KMS-11 (cell line): ENCODE results near the gene CAMK4.

Experiments
- H2AFZ ChIP-seq: fragments of 200-600 bp; sonication (generic); 2 replicates; pipeline ENCODE4 v1.6.1; 2016; ENCODE audit warnings: antibody characterized with exemption, mixed run types, low read depth
- H3K27ac ChIP-seq: fragments of 200-600 bp; sonication (generic); 2 replicates; pipeline ENCODE4 v1.6.1; 2016; ENCODE audit warnings: mild to moderate bottlenecking, mixed run types
- H3K27me3 ChIP-seq: fragments of 200-600 bp; sonication (generic); 2 replicates; pipeline ENCODE4 v1.6.1; 2017; ENCODE audit warnings: mild to moderate bottlenecking, low read depth, mixed run types, moderate library complexity; ENCODE audit not compliant: insufficient read depth
- H3K36me3 ChIP-seq: fragments of 200-600 bp; sonication (generic); 2 replicates; pipeline ENCODE4 v1.6.1; 2017; ENCODE audit warnings: mild to moderate bottlenecking, mixed run types; ENCODE audit not compliant: insufficient read depth
- H3K4me1 ChIP-seq: fragments of 200-600 bp; sonication (generic); 2 replicates; pipeline ENCODE4 v1.6.1; 2016; ENCODE audit warnings: mild to moderate bottlenecking, low read depth, mixed run types; ENCODE audit not compliant: poor library complexity, severe bottlenecking
- H3K4me2 ChIP-seq: fragments of 200-600 bp; sonication (generic); 2 replicates; pipeline ENCODE4 v1.7.0; 2016; ENCODE audit warnings: mild to moderate bottlenecking, mixed run types
- H3K4me3 ChIP-seq: fragments of 200-600 bp; sonication (generic); IDR thresholded peaks from 2 replicates; pipeline ENCODE4 v1.6.1; 2017; ENCODE audit warnings: low read depth, low read length, mixed read lengths; ENCODE audit not compliant: insufficient read depth
- H3K79me2 ChIP-seq: fragments of 200-600 bp; sonication (generic); 2 replicates; pipeline ENCODE4 v1.6.1; 2016; ENCODE audit warnings: low read depth, mixed run types; ENCODE audit not compliant: insufficient read depth
- H3K9ac ChIP-seq: fragments of 200-600 bp; sonication (generic); 2 replicates; pipeline ENCODE4 v1.6.1; 2016; ENCODE audit warnings: mild to moderate bottlenecking, mixed run types
- H4K20me1 ChIP-seq: fragments of 200-600 bp; sonication (generic); 2 replicates; pipeline ENCODE4 v1.6.1; 2016; ENCODE audit warnings: mild to moderate bottlenecking, mixed run types; ENCODE audit not compliant: insufficient read depth
- TF ChIP-seq, protein P1 (sequence below): fragments of 200-600 bp; sonication (generic); conservative IDR thresholded peaks from 2 replicates; pipeline ENCODE4 v1.6.1; 2017; ENCODE audit warnings: low read depth, mild to moderate bottlenecking, antibody characterized with exemption, low read length, moderate library complexity, mixed read lengths

The CAMK4 gene

DNA sequence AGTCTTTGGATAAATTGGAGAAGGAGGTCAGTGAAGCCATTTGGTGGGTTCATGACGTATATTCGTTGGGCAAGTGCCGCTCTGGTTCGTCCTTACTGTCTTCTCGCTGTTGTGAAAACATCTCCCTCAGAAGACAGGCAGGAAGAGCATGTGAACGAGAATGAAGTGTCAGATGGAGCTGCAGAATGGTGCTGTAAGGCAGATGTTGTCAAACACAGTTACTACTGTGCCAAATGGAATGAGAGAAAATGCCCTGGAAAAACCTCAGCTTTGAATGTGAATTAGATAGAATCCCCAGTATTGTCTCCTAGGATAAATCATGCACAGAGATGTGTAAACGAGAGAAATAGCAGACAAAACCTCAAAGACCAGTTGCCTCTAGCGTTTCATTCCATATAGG lies 121.5 kb downstream of the CAMK4 start:
- Histone ChIP-seq H3K4me2 (no peak overlapping the region), H3K27me3 (no peaks in the 10 kb centered on the region), H4K20me1 (no peaks in the 10 kb centered on the region), H3K4me1 (no peaks in the 10 kb centered on the region), H2AFZ (no peak overlapping the region), H3K27ac (no peak overlapping the region), H3K4me3 (no peak overlapping the region), H3K36me3 (no peaks in the 10 kb centered on the region), H3K9ac (no peak overlapping the region), H3K79me2 (no peaks in the 10 kb centered on the region)
- TF ChIP-seq, protein P1, sequence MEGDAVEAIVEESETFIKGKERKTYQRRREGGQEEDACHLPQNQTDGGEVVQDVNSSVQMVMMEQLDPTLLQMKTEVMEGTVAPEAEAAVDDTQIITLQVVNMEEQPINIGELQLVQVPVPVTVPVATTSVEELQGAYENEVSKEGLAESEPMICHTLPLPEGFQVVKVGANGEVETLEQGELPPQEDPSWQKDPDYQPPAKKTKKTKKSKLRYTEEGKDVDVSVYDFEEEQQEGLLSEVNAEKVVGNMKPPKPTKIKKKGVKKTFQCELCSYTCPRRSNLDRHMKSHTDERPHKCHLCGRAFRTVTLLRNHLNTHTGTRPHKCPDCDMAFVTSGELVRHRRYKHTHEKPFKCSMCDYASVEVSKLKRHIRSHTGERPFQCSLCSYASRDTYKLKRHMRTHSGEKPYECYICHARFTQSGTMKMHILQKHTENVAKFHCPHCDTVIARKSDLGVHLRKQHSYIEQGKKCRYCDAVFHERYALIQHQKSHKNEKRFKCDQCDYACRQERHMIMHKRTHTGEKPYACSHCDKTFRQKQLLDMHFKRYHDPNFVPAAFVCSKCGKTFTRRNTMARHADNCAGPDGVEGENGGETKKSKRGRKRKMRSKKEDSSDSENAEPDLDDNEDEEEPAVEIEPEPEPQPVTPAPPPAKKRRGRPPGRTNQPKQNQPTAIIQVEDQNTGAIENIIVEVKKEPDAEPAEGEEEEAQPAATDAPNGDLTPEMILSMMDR, result no peak

DNA sequence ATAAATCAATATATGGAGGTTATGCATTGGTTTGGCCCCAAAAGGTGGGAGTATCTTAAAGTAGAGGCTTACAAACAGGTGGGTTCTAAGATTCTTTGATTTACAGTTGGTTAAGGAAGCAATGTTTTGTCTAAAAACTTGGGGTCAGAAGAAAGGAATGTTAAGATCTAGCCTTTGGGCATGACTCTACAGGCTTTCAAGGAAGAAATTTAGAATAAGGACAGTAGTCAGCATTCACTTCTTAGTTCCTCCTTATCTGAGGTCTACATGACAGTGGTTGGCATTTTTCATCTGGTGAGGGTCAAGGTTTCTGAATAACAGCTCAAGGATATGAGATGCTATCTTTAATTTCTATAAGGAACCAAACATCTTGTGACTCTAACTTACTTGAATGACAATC lies 122.8 kb downstream of the CAMK4 start:
- H3K27me3 ChIP-seq, result no peaks in the 10 kb centered on the region
- H3K27ac ChIP-seq, result no peak overlapping the region
- TF ChIP-seq, protein P1, result no peak
- H3K9ac ChIP-seq, result no peak overlapping the region
- H3K36me3 ChIP-seq, result no peaks in the 10 kb centered on the region
- H3K4me2 ChIP-seq, result no peak overlapping the region
- no peak overlapping the region for H3K4me3 ChIP-seq
- H2AFZ ChIP-seq, result no peak overlapping the region
- no peaks in the 10 kb centered on the region for H3K79me2 ChIP-seq
- H3K4me1 ChIP-seq, result no peaks in the 10 kb centered on the region
- H4K20me1 ChIP-seq, result no peaks in the 10 kb centered on the region

DNA sequence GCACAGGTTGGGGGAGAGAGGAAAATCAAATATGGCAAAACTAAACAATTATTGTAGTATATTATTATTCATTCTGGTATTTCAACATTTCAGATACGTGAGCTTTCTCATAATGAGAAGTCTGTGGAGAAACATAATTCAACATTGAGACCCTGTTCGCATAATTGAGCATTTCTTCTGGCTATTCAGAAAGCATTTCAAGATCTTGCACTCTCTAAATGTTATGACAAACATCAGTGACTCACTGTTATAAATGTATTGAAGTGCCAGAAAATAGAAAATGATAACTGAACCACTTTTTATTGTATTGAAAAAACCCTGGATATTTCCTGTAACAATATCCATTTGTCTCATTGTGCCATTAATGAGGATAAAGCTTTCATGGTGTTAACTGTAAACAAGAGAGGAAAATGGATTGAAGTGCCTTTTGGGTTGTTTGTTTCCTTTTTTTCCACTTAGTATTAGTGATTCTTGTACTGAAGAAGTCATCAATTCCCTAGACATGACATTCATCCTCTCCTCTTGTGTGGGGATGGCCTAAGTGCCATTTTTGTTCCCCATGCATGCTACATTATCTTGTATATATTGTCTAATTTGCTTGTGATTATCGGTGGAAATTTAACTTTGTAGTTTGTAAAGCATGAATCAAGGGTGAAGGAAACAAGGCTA lies 124.6 kb downstream of the CAMK4 start:
- H3K4me3 ChIP-seq, result no peak overlapping the region
- H3K36me3 ChIP-seq, result no peaks in the 10 kb centered on the region
- H2AFZ ChIP-seq, result no peak overlapping the region
- no peaks in the 10 kb centered on the region for H3K79me2 ChIP-seq
- no peaks in the 10 kb centered on the region for H3K4me1 ChIP-seq
- H3K27ac ChIP-seq, result no peak overlapping the region
- H3K27me3 ChIP-seq, result no peaks in the 10 kb centered on the region
- H3K9ac ChIP-seq, result no peak overlapping the region
- H3K4me2 ChIP-seq, result no peak overlapping the region
- TF ChIP-seq, protein P1, result no peak
- no peaks in the 10 kb centered on the region for H4K20me1 ChIP-seq

- H3K27me3 ChIP-seq, result no peaks in the 10 kb centered on the region
Measured at GRCh38 chr5:111349429-111349828, 125.2 kb downstream of the CAMK4 start.

More at GRCh38 chr5:111349429-111349828, 125.2 kb downstream of the CAMK4 start:
- Histone ChIP-seq H3K27ac (no peak overlapping the region), H3K4me2 (no peak overlapping the region), H3K4me3 (no peak overlapping the region), H3K9ac (no peak overlapping the region), H3K4me1 (no peaks in the 10 kb centered on the region), H3K36me3 (no peaks in the 10 kb centered on the region), H2AFZ (no peak overlapping the region), H3K79me2 (no peaks in the 10 kb centered on the region), H4K20me1 (no peaks in the 10 kb centered on the region)
- TF ChIP-seq, protein P1, result no peak
